ENCODE measurements around the gene GRAMD1B. TPM values are rescaled to one million over a fixed set of nuclear protein-coding genes. Genes with fewer than 3 reads are reported as not detected.

Gene GRAMD1B
- total RNA-seq, 6 experiments from 2014 or later: 1.0 to 2.0 (median 1.5) TPM

- DNase-seq (no peak), ATAC-seq (no peak)
- intact Hi-C loops (cut with DNase I): no loop called here
- 81% methylated on average over 2 of the region's 2 CpGs for WGBS (ENCODE audit: insufficient coverage, low coverage, low lambda C conversion rate, missing lambda C conversion rate)
- Histone ChIP-seq H3K4me1 (no peaks in the 10 kb centered on the region), H3K36me3 (no peaks in the 10 kb centered on the region), H3K27ac (no peak overlapping the region), H3K9me3 (no peaks in the 10 kb centered on the region), H3K4me3 (no peak overlapping the region), H3K27me3 (no peaks in the 10 kb centered on the region)
- no peak for TF ChIP-seq CTCF (IDR thresholded peaks at IDR 0.05)
- no peak for TF ChIP-seq POLR2A (IDR thresholded peaks at IDR 0.05)
Observed at GRCh38 chr11:123490527-123490926, 60.5 kb downstream of the GRAMD1B start.

GRCh38 chr11:123491241-123491640 lies 61.2 kb downstream of the GRAMD1B start:
- no peak for ATAC-seq
- no CpG with 5 or more reads among the region's 3 CpGs for WGBS (ENCODE audit: insufficient coverage, low coverage, low lambda C conversion rate, missing lambda C conversion rate)
- Histone ChIP-seq H3K27me3 (no peaks in the 10 kb centered on the region), H3K27ac (no peak overlapping the region), H3K9me3 (no peaks in the 10 kb centered on the region), H3K4me1 (no peaks in the 10 kb centered on the region), H3K4me3 (no peak overlapping the region), H3K36me3 (no peaks in the 10 kb centered on the region)
- no peak for TF ChIP-seq CTCF (IDR thresholded peaks at IDR 0.05)
- TF ChIP-seq POLR2A (IDR thresholded peaks at IDR 0.05): no peak
- no peak for DNase-seq
- intact Hi-C loops (cut with DNase I): no loop called here

- ATAC-seq (no peak), DNase-seq (no peak)
- H3K4me1 ChIP-seq: no peaks in the 10 kb centered on the region
- intact Hi-C loops (cut with DNase I): no loop called here
- H3K9me3 ChIP-seq: no peaks in the 10 kb centered on the region
- no peaks in the 10 kb centered on the region for H3K36me3 ChIP-seq
- 25% methylated on average over 1 of the region's 5 CpGs for WGBS (ENCODE audit: insufficient coverage, low coverage, low lambda C conversion rate, missing lambda C conversion rate)
- no peak overlapping the region for H3K27ac ChIP-seq
- H3K4me3 ChIP-seq: no peak overlapping the region
- TF ChIP-seq CTCF (IDR thresholded peaks at IDR 0.05): no peak
- TF ChIP-seq POLR2A (IDR thresholded peaks at IDR 0.05): no peak
- no peaks in the 10 kb centered on the region for H3K27me3 ChIP-seq
Observed at GRCh38 chr11:123493349-123494063, 63.4 kb downstream of the GRAMD1B start.

- 43% methylated on average over 6 of the region's 6 CpGs for WGBS (ENCODE audit: insufficient coverage, low coverage, low lambda C conversion rate, missing lambda C conversion rate)
- ATAC-seq: no peak
Observed at GRCh38 chr11:123494195-123495050, 64.4 kb downstream of the GRAMD1B start.

More at GRCh38 chr11:123494195-123495050, 64.4 kb downstream of the GRAMD1B start:
- H3K27ac ChIP-seq: no peak overlapping the region
- intact Hi-C loops (cut with DNase I): no loop called here
- no peak for TF ChIP-seq POLR2A (IDR thresholded peaks at IDR 0.05)
- TF ChIP-seq CTCF (IDR thresholded peaks at IDR 0.05): no peak
- no peak overlapping the region for H3K4me3 ChIP-seq
- no peaks in the 10 kb centered on the region for H3K27me3 ChIP-seq
- no peak for DNase-seq
- no peaks in the 10 kb centered on the region for H3K36me3 ChIP-seq
- no peaks in the 10 kb centered on the region for H3K4me1 ChIP-seq
- H3K9me3 ChIP-seq: no peaks in the 10 kb centered on the region
